Measurements from ENCODE around the gene COQ5. TPM values are rescaled to one million over a fixed set of nuclear protein-coding genes. Genes with fewer than 3 reads are reported as not detected.

The COQ5 gene
- total RNA-seq, 3 donors from 2014 or later (not counting 1 experiment from before 2014, with no cell fraction given) = 11.4 to 17.1 (median 14.6) TPM

DNA sequence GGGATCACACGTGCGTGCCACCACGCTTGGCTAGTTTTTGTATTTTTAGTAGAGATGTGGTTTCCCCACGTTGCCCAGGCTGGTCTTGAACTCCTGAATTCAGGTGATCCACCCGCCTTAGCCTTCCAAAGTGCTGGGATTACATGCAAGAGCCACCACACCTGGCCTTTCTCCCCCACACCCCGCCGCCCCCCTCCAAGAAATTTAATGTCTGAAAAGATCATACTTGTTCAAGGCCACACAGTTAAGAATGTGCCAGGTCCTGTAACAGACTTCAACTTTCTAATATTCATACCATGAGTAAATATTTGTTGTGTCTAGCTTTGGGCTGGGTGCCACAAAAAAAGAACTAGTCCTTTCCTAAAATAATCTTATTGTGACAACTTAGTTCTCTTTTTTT lies 73.7 kb downstream of the COQ5 start:
- TF ChIP-seq, protein P1, sequence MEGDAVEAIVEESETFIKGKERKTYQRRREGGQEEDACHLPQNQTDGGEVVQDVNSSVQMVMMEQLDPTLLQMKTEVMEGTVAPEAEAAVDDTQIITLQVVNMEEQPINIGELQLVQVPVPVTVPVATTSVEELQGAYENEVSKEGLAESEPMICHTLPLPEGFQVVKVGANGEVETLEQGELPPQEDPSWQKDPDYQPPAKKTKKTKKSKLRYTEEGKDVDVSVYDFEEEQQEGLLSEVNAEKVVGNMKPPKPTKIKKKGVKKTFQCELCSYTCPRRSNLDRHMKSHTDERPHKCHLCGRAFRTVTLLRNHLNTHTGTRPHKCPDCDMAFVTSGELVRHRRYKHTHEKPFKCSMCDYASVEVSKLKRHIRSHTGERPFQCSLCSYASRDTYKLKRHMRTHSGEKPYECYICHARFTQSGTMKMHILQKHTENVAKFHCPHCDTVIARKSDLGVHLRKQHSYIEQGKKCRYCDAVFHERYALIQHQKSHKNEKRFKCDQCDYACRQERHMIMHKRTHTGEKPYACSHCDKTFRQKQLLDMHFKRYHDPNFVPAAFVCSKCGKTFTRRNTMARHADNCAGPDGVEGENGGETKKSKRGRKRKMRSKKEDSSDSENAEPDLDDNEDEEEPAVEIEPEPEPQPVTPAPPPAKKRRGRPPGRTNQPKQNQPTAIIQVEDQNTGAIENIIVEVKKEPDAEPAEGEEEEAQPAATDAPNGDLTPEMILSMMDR (IDR thresholded peaks at IDR 0.05) = no peak
- Histone ChIP-seq H3K9me3 (ENCODE audit: control insufficient read depth, insufficient read depth, low read length) (no peaks in the 10 kb centered on the region), H3K27me3 (ENCODE audit: control insufficient read depth, insufficient read depth, low read length) (no peaks in the 10 kb centered on the region), H3K27ac (ENCODE audit: low read length) (no peak overlapping the region), H3K4me3 (ENCODE audit: low read length) (no peak overlapping the region), H3K4me1 (ENCODE audit: control insufficient read depth, insufficient read depth, low read length) (no peaks in the 10 kb centered on the region), H3K36me3 (ENCODE audit: control insufficient read depth, insufficient read depth, low read length) (peaks cover 35% of the 10 kb centered on the region)
- no peaks in the 10 kb centered on the region for H3K27me3 Mint-ChIP-seq (ENCODE audit: low read depth in 2 of 2)
- 93% methylated on average over 7 of the region's 7 CpGs for WGBS (ENCODE audit: insufficient coverage)
- ATAC-seq (no peak), DNase-seq (no peak)
- no peak overlapping the region for H3K27ac Mint-ChIP-seq
- no peak overlapping the region for H3K4me3 Mint-ChIP-seq
- H3K4me1 Mint-ChIP-seq = peaks cover 0 to 5% of the 10 kb centered on the region in 2 donors
- H3K9me3 Mint-ChIP-seq = no peaks in the 10 kb centered on the region
- H3K36me3 Mint-ChIP-seq = no peaks in the 10 kb centered on the region
- intact Hi-C loops (cut with micrococcal nuclease) = no loop called here

DNA sequence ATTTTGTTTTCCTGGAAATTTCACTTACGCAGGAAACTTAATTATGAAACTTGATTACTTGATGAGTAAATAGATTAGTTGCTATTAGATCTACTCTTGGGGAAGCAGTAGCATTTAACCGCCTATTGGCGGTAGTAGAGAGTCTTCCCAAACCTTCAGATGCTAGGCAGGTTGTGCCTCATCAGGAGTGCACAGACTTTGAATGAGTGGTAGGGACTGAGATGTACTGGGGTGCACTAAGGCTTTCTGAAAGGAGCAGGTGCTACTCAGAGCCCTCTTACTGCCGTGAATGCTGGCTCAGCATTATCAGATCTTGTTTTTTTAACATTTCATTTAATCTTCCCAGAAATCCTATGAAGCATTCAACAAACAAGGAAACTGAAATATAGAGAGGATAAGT lies 75.0 kb downstream of the COQ5 start:
- Histone ChIP-seq H3K27me3 (ENCODE audit: control insufficient read depth, insufficient read depth, low read length) (no peaks in the 10 kb centered on the region), H3K4me3 (ENCODE audit: low read length) (no peak overlapping the region), H3K27ac (ENCODE audit: low read length) (no peak overlapping the region), H3K4me1 (ENCODE audit: control insufficient read depth, insufficient read depth, low read length) (no peaks in the 10 kb centered on the region), H3K9me3 (ENCODE audit: control insufficient read depth, insufficient read depth, low read length) (no peaks in the 10 kb centered on the region), H3K36me3 (ENCODE audit: control insufficient read depth, insufficient read depth, low read length) (peaks cover 29% of the 10 kb centered on the region)
- TF ChIP-seq, protein P1 (IDR thresholded peaks at IDR 0.05) = peak; percentile 70
- Mint-ChIP-seq H3K27ac (peak overlapping the region; percentile 16 to 29), H3K4me3 (no peak overlapping the region), H3K4me1 (peaks cover 0 to 5% of the 10 kb centered on the region in 2 donors), H3K9me3 (no peaks in the 10 kb centered on the region), H3K27me3 (ENCODE audit: low read depth in 2 of 2) (no peaks in the 10 kb centered on the region), H3K36me3 (no peaks in the 10 kb centered on the region)
- intact Hi-C loops (cut with micrococcal nuclease) = loop anchor here (5.0 kb wide), 1 partner anchor 43 kb away; the partner anchor contains the start of gene DYNLL1
- ATAC-seq = peak; percentile 79 to 96 (median 93)
- 87% methylated on average over 4 of the region's 4 CpGs for WGBS (ENCODE audit: insufficient coverage)
- DNase-seq = peak in 1 of 2 donors; percentile 64

Other genes starting within 250 kb of the COQ5 start
- over 10,000 TPM; 12,095 to 13,816 (median 12,822) TPM for gene RNU4-2, start 237.3 kb downstream of the COQ5 start, total RNA-seq
- gene RNU4-1, start 235.9 kb downstream of the COQ5 start, total RNA-seq = 1,000 to 10,000 TPM in 2 of 3 donors, 100 to 1,000 TPM in 1; 768 to 1,610 (median 1,101) TPM
- 1 to 10 TPM; 2.0 to 2.1 (median 2.1) TPM for gene SIRT4, start 226.8 kb downstream of the COQ5 start, total RNA-seq
- gene PLA2G1B, start 201.4 kb downstream of the COQ5 start, total RNA-seq = under 1 TPM in 1 of 3 donors, not detected in 2; 0.52 TPM
- not detected for gene MSI1, start 160.0 kb downstream of the COQ5 start, total RNA-seq
- gene COX6A1, start 91.0 kb downstream of the COQ5 start, total RNA-seq = 100 to 1,000 TPM; 152 to 189 (median 163) TPM
- gene TRIAP1, start 82.8 kb downstream of the COQ5 start, total RNA-seq = 10 to 100 TPM; 21.3 to 25.8 (median 24.2) TPM
- 10 to 100 TPM; 16.5 to 22.8 (median 20.5) TPM for gene GATC, start 82.7 kb downstream of the COQ5 start, total RNA-seq
- gene SRSF9, start 59.4 kb downstream of the COQ5 start, total RNA-seq = 100 to 1,000 TPM; 175 to 191 (median 179) TPM
- 100 to 1,000 TPM in 1 of 3 donors, 10 to 100 TPM in 2; 69.7 to 110 (median 77.2) TPM for gene DYNLL1, start 33.0 kb downstream of the COQ5 start, total RNA-seq
- 100 to 1,000 TPM; 371 to 488 (median 389) TPM for gene RNF10, start 5.2 kb upstream of the COQ5 start, total RNA-seq
- gene POP5, start 52.2 kb upstream of the COQ5 start, total RNA-seq = 10 to 100 TPM; 38.7 to 54.3 (median 42.9) TPM
- gene CABP1, start 111.5 kb upstream of the COQ5 start, total RNA-seq = not detected
- 10 to 100 TPM; 47.4 to 52.8 (median 49.6) TPM for gene MLEC, start 158.0 kb upstream of the COQ5 start, total RNA-seq
- 10 to 100 TPM; 10.7 to 11.6 (median 11.6) TPM for gene UNC119B, start 181.3 kb upstream of the COQ5 start, total RNA-seq
- 10 to 100 TPM; 14.9 to 18.6 (median 15.5) TPM for gene ACADS, start 196.7 kb upstream of the COQ5 start, total RNA-seq

All from natural killer cell (primary cell).